K562 (cell line): Measurements from ENCODE around the gene STX3. TPM values are rescaled to one million over a fixed set of nuclear protein-coding genes. Genes with fewer than 3 reads are reported as not detected.

ENCODE experiments used
- ARID1B ChIP-seq: fragments of 450-650 bp; IDR thresholded peaks from 2 replicates; pipeline ENCODE4 v1.6.1; 2016; ENCODE audit warnings: antibody characterized with exemption, mild to moderate bottlenecking, inconsistent platforms
- ARID2 ChIP-seq: fragments of 450-650 bp; IDR thresholded peaks from 2 replicates; pipeline ENCODE4 v1.6.1; 2017; ENCODE audit warnings: antibody characterized with exemption, mild to moderate bottlenecking
- ARID3A ChIP-seq: IDR thresholded peaks from 2 replicates; pipeline ENCODE4 v1.6.1; 2012; ENCODE audit warnings: low read depth, low read length, improper control_type of control experiment, borderline replicate concordance
- ASH1L ChIP-seq: fragments of 450-650 bp; IDR thresholded peaks from 2 replicates; pipeline ENCODE4 v1.6.1; 2018; ENCODE audit warnings: borderline replicate concordance, mild to moderate bottlenecking, low read depth; ENCODE audit not compliant: partially characterized antibody
- BHLHE40 ChIP-seq: IDR thresholded peaks from 2 replicates; pipeline ENCODE4 v1.6.1; 2011; ENCODE audit warnings: low read length, improper control_type of control experiment
- CHAMP1 ChIP-seq: fragments of 450-650 bp; IDR thresholded peaks from 2 replicates; pipeline ENCODE4 v1.6.1; 2016; ENCODE audit warnings: mild to moderate bottlenecking
- CREM ChIP-seq: IDR thresholded peaks from 2 replicates; pipeline ENCODE4 v1.6.1; 2014; ENCODE audit warnings: antibody characterized with exemption, low read depth
- DMBX1 ChIP-seq: fragments of 250-450 bp; sonication (Bioruptor Pico); IDR thresholded peaks from 2 replicates; pipeline ENCODE4 v1.8.0; 2022; ENCODE audit warnings: inconsistent platforms, mild to moderate bottlenecking, moderate library complexity, borderline replicate concordance
- HNRNPUL1 ChIP-seq: fragments of 200-400 bp; formaldehyde crosslinking; IDR thresholded peaks from 2 replicates; pipeline ENCODE4 v1.6.1; 2017; ENCODE audit warnings: low read length
- ILF3 ChIP-seq: fragments of 450-650 bp; IDR thresholded peaks from 2 replicates; pipeline ENCODE4 v1.6.1; 2018; ENCODE audit warnings: antibody characterized with exemption, mild to moderate bottlenecking, moderate library complexity, borderline replicate concordance
- MECOM ChIP-seq: fragments of 250-450 bp; sonication (Bioruptor Pico); IDR thresholded peaks from 2 replicates; pipeline ENCODE4 v1.8.0; 2022; ENCODE audit warnings: inconsistent platforms
- MTA1 ChIP-seq: fragments of 450-650 bp; IDR thresholded peaks from 2 replicates; pipeline ENCODE4 v1.6.1; 2017; ENCODE audit warnings: borderline replicate concordance
- NFXL1 ChIP-seq: fragments of 450-650 bp; formaldehyde crosslinking; IDR thresholded peaks from 2 replicates; pipeline ENCODE4 v1.4.0; 2021; ENCODE audit warnings: mild to moderate bottlenecking
- RBM39 ChIP-seq: fragments of 200-400 bp; formaldehyde crosslinking; optimal IDR thresholded peaks from 2 replicates; pipeline ENCODE3; 2018; ENCODE audit warnings: low read depth, low read length
- THRA ChIP-seq: fragments of 450-650 bp; IDR thresholded peaks from 2 replicates; pipeline ENCODE4 v1.6.1; 2017; ENCODE audit warnings: mild to moderate bottlenecking, moderate library complexity
- ZC3H4 ChIP-seq: sonication (generic); formaldehyde crosslinking; IDR thresholded peaks from 2 replicates; pipeline ENCODE4 v1.9.0; 2021; ENCODE audit warnings: missing genetic modification reagents, borderline replicate concordance
- ZC3H8 ChIP-seq: fragments of 450-650 bp; IDR thresholded peaks from 2 replicates; pipeline ENCODE4 v1.6.1; 2017
- ZFX ChIP-seq: sonication (generic); formaldehyde crosslinking; IDR thresholded peaks from 2 replicates; pipeline ENCODE4 v1.8.0; 2022; ENCODE audit warnings: mild to moderate bottlenecking, missing genetic modification reagents, moderate library complexity
- ZMIZ1 ChIP-seq, 2 experiments: fragments of 150-350 bp in 1 of 2; IDR thresholded peaks; 2 replicates each; pipeline ENCODE4 v1.6.1; 2012 to 2016; ENCODE audit warnings: low read depth in 2 of 2, low read length in 2 of 2, mild to moderate bottlenecking in 1 of 2, moderate library complexity in 1 of 2
- ZNF408 ChIP-seq: fragments of 250-450 bp; sonication (Bioruptor Pico); IDR thresholded peaks from 2 replicates; pipeline ENCODE4 v1.4.0; 2020; ENCODE audit warnings: low read depth, mild to moderate bottlenecking, moderate library complexity
- polyA plus RNA-seq, 8 experiments: library from polyadenylated mRNA; depleted of rRNA in 4 of 8; stranded (reverse) in 5 of 8; unstranded in 3 of 8; fragments of >200 nt; fragmentation: Nextera tagmentation in 2 of 8; fragmentation: Illumina TruSeq in 1 of 8; extraction: Ambion mirVana in 2 of 8; extraction: Trizol in 1 of 8; gene quantifications; 2 replicates each; pipeline versions ENCODE4 v1.2.1 to v1.2.3, GENCODE V29; 2011 to 2014; ENCODE audit warnings: inconsistent platforms in 1 of 8, missing spikeins in 1 of 8
- total RNA-seq, 7 experiments: library from RNA; depleted of rRNA in 6 of 7; stranded (reverse); fragments of >200 nt in 6 of 7; fragmentation: Illumina TruSeq in 2 of 7; extraction: Trizol in 2 of 7; gene quantifications; 2 replicates each; pipeline versions ENCODE4 v1.2.1 to v1.2.3, GENCODE V29; 2011 to 2021; ENCODE audit warnings: low replicate concordance in 1 of 7

STX3 gene
- total and polyA plus RNA-seq, 9 of the 15 experiments (the other 6 are each of a cell fraction or from before 2014, with no cell fraction given): 12.0 to 91.6 (median 48.7) TPM

GRCh38 chr11:59706518-59707285 lies 48.5 kb upstream of the STX3 start (continued):
- TF ChIP-seq CHAMP1: peak; percentile 95
- 0 out of 2 replicates have a peak, but pooled peaks have one; percentile 39 for TF ChIP-seq MECOM (CRISPR knock-in tag)
- TF ChIP-seq ARID2: no peak
- peak; percentile 94 for TF ChIP-seq DMBX1 (CRISPR knock-in tag)
- no peak for TF ChIP-seq ZC3H4
- TF ChIP-seq ZC3H8: 0 out of 2 replicates have a peak, but pooled peaks have one; percentile 38
- peak in 1 of 2 experiments; percentile 95; a peak in 2 of 4 replicates for TF ChIP-seq ZMIZ1 (IDR thresholded peaks at IDR 0.05; ENCODE audit: low read depth in 2 of 2, low read length in 2 of 2)
- TF ChIP-seq THRA: no peak
- TF ChIP-seq ILF3: 0 out of 2 replicates have a peak, but pooled peaks have one; percentile 72
- TF ChIP-seq ZNF408 (CRISPR knock-in tag): no peak
- TF ChIP-seq ASH1L: no peak
- TF ChIP-seq ARID1B: peak; percentile 99
- peak; percentile 82 for TF ChIP-seq MTA1
- TF ChIP-seq ARID3A: 0 out of 2 replicates have a peak, but pooled peaks have one; percentile 58
- TF ChIP-seq ZFX (CRISPR knock-in tag): no peak
- no peak for TF ChIP-seq NFXL1 (CRISPR knock-in tag)
- peak; percentile 80 for TF ChIP-seq BHLHE40
- TF ChIP-seq RBM39: no peak
- peak; percentile 71 for TF ChIP-seq CREM
- no peak for TF ChIP-seq HNRNPUL1
